ENCODE measurements around the gene ADISSP. TPM values are rescaled to one million over a fixed set of nuclear protein-coding genes. Genes with fewer than 3 reads are reported as not detected.
A peak's percentile ranks its signal among the peaks of the same experiment; 100 is the strongest.

The ADISSP gene
- total and polyA plus RNA-seq, 2 of the 13 experiments (the other 11 are each of a cell fraction or from before 2014, with no cell fraction given), result 38.3 to 90.6 TPM

GRCh38 chr20:3734111-3734843 is 33.3 kb downstream of the ADISSP start:
- TF ChIP-seq NR2F6 (IDR thresholded peaks at IDR 0.05) (0 out of 2 replicates have a peak, but pooled peaks have one; percentile 15), NR2F6 (CRISPR knock-in tag; IDR thresholded peaks at IDR 0.05) (no peak)
- TF ChIP-seq, protein P1, sequence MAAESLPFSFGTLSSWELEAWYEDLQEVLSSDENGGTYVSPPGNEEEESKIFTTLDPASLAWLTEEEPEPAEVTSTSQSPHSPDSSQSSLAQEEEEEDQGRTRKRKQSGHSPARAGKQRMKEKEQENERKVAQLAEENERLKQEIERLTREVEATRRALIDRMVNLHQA (CRISPR knock-in tag; IDR thresholded peaks at IDR 0.05), result no peak
- Histone ChIP-seq H3K9me3 (ENCODE audit: low read length) (no peaks in the 10 kb centered on the region), H3K4me1 (ENCODE audit: insufficient read depth, low read length) (peaks cover 27% of the 10 kb centered on the region), H4K20me1 (ENCODE audit: insufficient read depth, low read length) (no peaks in the 10 kb centered on the region; the same call in 1 of the 2 replicates), H3K9ac (ENCODE audit: insufficient read depth, low read depth, low read length) (no peak overlapping the region), H3K27ac (ENCODE audit: extremely low read length, insufficient read depth, low read length) (no peak overlapping the region), H3K4me3 (replicated peaks in 1 of 3; ENCODE audit: insufficient read depth in 1 of 3, low read depth in 2 of 3, low read length in 3 of 3) (no peak overlapping the region), H3K4me2 (ENCODE audit: low read depth, low read length) (no peak overlapping the region), H2AFZ (ENCODE audit: low read length) (no peak overlapping the region), H3K36me3 (replicated peaks in 1 of 2; ENCODE audit: control insufficient read depth in 1 of 2, insufficient read depth in 2 of 2, low read length in 2 of 2) (no peaks in the 10 kb centered on the region), H3K27me3 (ENCODE audit: control insufficient read depth in 1 of 2, insufficient read depth in 2 of 2, low read length in 2 of 2) (peaks cover 15 to 54% of the 10 kb centered on the region in 2 experiments), H3K79me2 (ENCODE audit: insufficient read depth, low read length) (no peaks in the 10 kb centered on the region)
- ChIA-PET CTCF (ENCODE audit: low intra/inter-chr PET ratio, low total read pairs) (no interaction called here), POLR2A (interaction anchor here (0.7 kb wide), 1 partner anchor 35 kb away, joined by 3 read pairs; no protein-coding TSS in a partner anchor)
- WGBS (ENCODE audit: low lambda C conversion rate), result 27% methylated on average over 12 of the region's 12 CpGs
- in situ Hi-C loops (cut with HindIII; ENCODE audit: extremely low pct_ligation_motif_present, low pct_unique_long_range_greater_than_20kb), result no loop called here
- FAIRE-seq (no peak), ATAC-seq (no peak), DNase-seq (ENCODE audit: low spot score) (no peak)
- intact Hi-C loops (cut with micrococcal nuclease; ENCODE audit: unreplicated experiment), result no loop called here
- BruUV-seq (replicated peaks), result no TSS peak

- Histone ChIP-seq H3K9me3 (ENCODE audit: low read length) (no peaks in the 10 kb centered on the region), H3K27ac (ENCODE audit: extremely low read length, insufficient read depth, low read length) (no peak overlapping the region), H4K20me1 (ENCODE audit: insufficient read depth, low read length) (no peaks in the 10 kb centered on the region; the same call in 1 of the 2 replicates), H3K27me3 (ENCODE audit: control insufficient read depth in 1 of 2, insufficient read depth in 2 of 2, low read length in 2 of 2) (peaks cover 22 to 55% of the 10 kb centered on the region in 2 experiments; a peak in 4 of 5 replicates), H3K36me3 (replicated peaks in 1 of 2; ENCODE audit: control insufficient read depth in 1 of 2, insufficient read depth in 2 of 2, low read length in 2 of 2) (no peaks in the 10 kb centered on the region), H3K79me2 (ENCODE audit: insufficient read depth, low read length) (no peaks in the 10 kb centered on the region), H3K4me2 (ENCODE audit: low read depth, low read length) (no peak overlapping the region), H3K4me1 (ENCODE audit: insufficient read depth, low read length) (peaks cover 18% of the 10 kb centered on the region), H3K9ac (ENCODE audit: insufficient read depth, low read depth, low read length) (no peak overlapping the region), H3K4me3 (replicated peaks in 1 of 3; ENCODE audit: insufficient read depth in 1 of 3, low read depth in 2 of 3, low read length in 3 of 3) (no peak overlapping the region; a peak in 1 of 6 replicates), H2AFZ (ENCODE audit: low read length) (no peak overlapping the region)
- POLR2A ChIA-PET, result no interaction called here
- in situ Hi-C loops (cut with HindIII; ENCODE audit: extremely low pct_ligation_motif_present, low pct_unique_long_range_greater_than_20kb), result no loop called here
- BruUV-seq (replicated peaks), result no TSS peak
- CTCF ChIA-PET (ENCODE audit: low intra/inter-chr PET ratio, low total read pairs), result no interaction called here
- intact Hi-C loops (cut with micrococcal nuclease; ENCODE audit: unreplicated experiment), result no loop called here
- FAIRE-seq (no peak), ATAC-seq (no peak), DNase-seq (ENCODE audit: low spot score) (no peak)
- 63% methylated on average over 20 of the region's 20 CpGs for WGBS (ENCODE audit: low lambda C conversion rate)
- TF ChIP-seq, protein P2, sequence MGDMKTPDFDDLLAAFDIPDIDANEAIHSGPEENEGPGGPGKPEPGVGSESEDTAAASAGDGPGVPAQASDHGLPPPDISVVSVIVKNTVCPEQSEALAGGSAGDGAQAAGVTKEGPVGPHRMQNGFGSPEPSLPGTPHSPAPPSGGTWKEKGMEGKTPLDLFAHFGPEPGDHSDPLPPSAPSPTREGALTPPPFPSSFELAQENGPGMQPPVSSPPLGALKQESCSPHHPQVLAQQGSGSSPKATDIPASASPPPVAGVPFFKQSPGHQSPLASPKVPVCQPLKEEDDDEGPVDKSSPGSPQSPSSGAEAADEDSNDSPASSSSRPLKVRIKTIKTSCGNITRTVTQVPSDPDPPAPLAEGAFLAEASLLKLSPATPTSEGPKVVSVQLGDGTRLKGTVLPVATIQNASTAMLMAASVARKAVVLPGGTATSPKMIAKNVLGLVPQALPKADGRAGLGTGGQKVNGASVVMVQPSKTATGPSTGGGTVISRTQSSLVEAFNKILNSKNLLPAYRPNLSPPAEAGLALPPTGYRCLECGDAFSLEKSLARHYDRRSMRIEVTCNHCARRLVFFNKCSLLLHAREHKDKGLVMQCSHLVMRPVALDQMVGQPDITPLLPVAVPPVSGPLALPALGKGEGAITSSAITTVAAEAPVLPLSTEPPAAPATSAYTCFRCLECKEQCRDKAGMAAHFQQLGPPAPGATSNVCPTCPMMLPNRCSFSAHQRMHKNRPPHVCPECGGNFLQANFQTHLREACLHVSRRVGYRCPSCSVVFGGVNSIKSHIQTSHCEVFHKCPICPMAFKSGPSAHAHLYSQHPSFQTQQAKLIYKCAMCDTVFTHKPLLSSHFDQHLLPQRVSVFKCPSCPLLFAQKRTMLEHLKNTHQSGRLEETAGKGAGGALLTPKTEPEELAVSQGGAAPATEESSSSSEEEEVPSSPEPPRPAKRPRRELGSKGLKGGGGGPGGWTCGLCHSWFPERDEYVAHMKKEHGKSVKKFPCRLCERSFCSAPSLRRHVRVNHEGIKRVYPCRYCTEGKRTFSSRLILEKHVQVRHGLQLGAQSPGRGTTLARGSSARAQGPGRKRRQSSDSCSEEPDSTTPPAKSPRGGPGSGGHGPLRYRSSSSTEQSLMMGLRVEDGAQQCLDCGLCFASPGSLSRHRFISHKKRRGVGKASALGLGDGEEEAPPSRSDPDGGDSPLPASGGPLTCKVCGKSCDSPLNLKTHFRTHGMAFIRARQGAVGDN (CRISPR knock-in tag; IDR thresholded peaks at IDR 0.05), result peak; percentile 9; the same call in 1 of the 2 replicates
- TF ChIP-seq XRCC5 (optimal IDR thresholded peaks at IDR 0.05; ENCODE audit: low read length), result no peak
- 0 out of 2 replicates have a peak, but pooled peaks have one; percentile 28 for TF ChIP-seq HES4 (CRISPR knock-in tag; IDR thresholded peaks at IDR 0.05; ENCODE audit: borderline replicate concordance)
- peak; percentile 12; the same call in 1 of the 2 replicates for TF ChIP-seq BORCS8-MEF2B (CRISPR knock-in tag; IDR thresholded peaks at IDR 0.05)
- no peak for TF ChIP-seq ZSCAN9 (CRISPR knock-in tag; IDR thresholded peaks at IDR 0.05; ENCODE audit: borderline replicate concordance)
These were observed 34.2 kb downstream of the ADISSP start for GRCh38 chr20:3733119-3733995.

Data from HepG2 (cell line).